Osteoblast (primary cell): ENCODE data around the gene LRCOL1. TPM values are rescaled to one million over a fixed set of nuclear protein-coding genes. Genes with fewer than 3 reads are reported as not detected.

Experiments used
- DNase-seq: peaks from one replicate; pipeline ENCODE4 v3.0.0; 2011; ENCODE audit warnings: low spot score, mixed read lengths; ENCODE audit not compliant: insufficient read length; ENCODE audit errors: missing footprints
- H2AFZ ChIP-seq: 2 replicates; pipeline ENCODE4 v1.6.0; 2011; ENCODE audit warnings: mild to moderate bottlenecking, low read length
- H3K27ac ChIP-seq: 2 replicates; pipeline ENCODE4 v1.5.1; 2011; ENCODE audit warnings: mild to moderate bottlenecking, low read depth, low read length, moderate library complexity
- H3K27me3 ChIP-seq: 2 replicates; pipeline ENCODE4 v1.6.0; 2012; ENCODE audit warnings: mild to moderate bottlenecking, control low read depth, inconsistent platforms, low read length, moderate library complexity; ENCODE audit not compliant: insufficient read depth
- H3K36me3 ChIP-seq: 2 replicates; pipeline ENCODE4 v1.5.1; 2011; ENCODE audit warnings: mild to moderate bottlenecking, low read length, control low read depth, moderate library complexity; ENCODE audit not compliant: insufficient read depth
- H3K4me1 ChIP-seq: 2 replicates; pipeline ENCODE4 v1.5.1; 2011; ENCODE audit warnings: mild to moderate bottlenecking, low read length, control low read depth, moderate library complexity; ENCODE audit not compliant: insufficient read depth
- H3K4me2 ChIP-seq: 2 replicates; pipeline ENCODE4 v1.6.0; 2011; ENCODE audit warnings: mild to moderate bottlenecking, low read length; ENCODE audit not compliant: insufficient read depth
- H3K4me3 ChIP-seq: fragments of 200-600 bp; sonication (generic); 3 replicates; pipeline ENCODE4 v1.5.1; 2012; ENCODE audit warnings: mild to moderate bottlenecking, low read length, inconsistent platforms; ENCODE audit not compliant: insufficient read depth
- H3K79me2 ChIP-seq: 2 replicates; pipeline ENCODE4 v1.6.0; 2012; ENCODE audit warnings: mild to moderate bottlenecking, low read length, control low read depth, inconsistent platforms; ENCODE audit not compliant: insufficient read depth
- H3K9me3 ChIP-seq: 2 replicates; pipeline ENCODE4 v1.5.1; 2011; ENCODE audit warnings: low read depth, low read length, control low read depth
- H4K20me1 ChIP-seq: 2 replicates; pipeline ENCODE4 v1.6.0; 2012; ENCODE audit warnings: mild to moderate bottlenecking, low read length, control low read depth; ENCODE audit not compliant: insufficient read depth
- CTCF ChIP-seq: IDR thresholded peaks from 2 replicates; pipeline ENCODE4 v1.5.1; 2011; ENCODE audit warnings: mild to moderate bottlenecking, low read depth, low read length, moderate library complexity; ENCODE audit errors: extremely low read depth
- total RNA-seq: library from RNA; depleted of rRNA; stranded (reverse); fragments of >200 nt; gene quantifications from 2 replicates; pipeline ENCODE4 v1.2.3, GENCODE V29; 2012

LRCOL1 gene
- total RNA-seq, 1 donor, result not detected

- Histone ChIP-seq H3K36me3 (no peaks in the 10 kb centered on the region), H2AFZ (no peak overlapping the region), H4K20me1 (no peaks in the 10 kb centered on the region), H3K4me3 (no peak overlapping the region), H3K27me3 (peaks cover 66% of the 10 kb centered on the region), H3K79me2 (no peaks in the 10 kb centered on the region), H3K4me2 (no peak overlapping the region), H3K27ac (no peak overlapping the region), H3K9me3 (peaks cover 8% of the 10 kb centered on the region), H3K4me1 (peaks cover 8% of the 10 kb centered on the region)
- peak; percentile 99 for DNase-seq
- TF ChIP-seq CTCF, result peak; percentile 96
These were observed 4.6 kb upstream of the LRCOL1 start for GRCh38 chr12:132614861-132615578.

GRCh38 chr12:132614029-132614428 lies 3.6 kb upstream of the LRCOL1 start:
- no peaks in the 10 kb centered on the region for H3K36me3 ChIP-seq
- no peaks in the 10 kb centered on the region for H3K79me2 ChIP-seq
- no peak overlapping the region for H3K4me2 ChIP-seq
- DNase-seq, result no peak
- no peaks in the 10 kb centered on the region for H4K20me1 ChIP-seq
- peaks cover 8% of the 10 kb centered on the region for H3K9me3 ChIP-seq
- no peak overlapping the region for H3K4me3 ChIP-seq
- no peak overlapping the region for H2AFZ ChIP-seq
- no peak for TF ChIP-seq CTCF
- H3K27me3 ChIP-seq, result peaks cover 61% of the 10 kb centered on the region
- H3K27ac ChIP-seq, result no peak overlapping the region
- H3K4me1 ChIP-seq, result peaks cover 8% of the 10 kb centered on the region

GRCh38 chr12:132611620-132612019 lies 1.2 kb upstream of the LRCOL1 start:
- no peaks in the 10 kb centered on the region for H3K36me3 ChIP-seq
- H3K27ac ChIP-seq, result no peak overlapping the region
- DNase-seq, result peak; percentile 66
- TF ChIP-seq CTCF, result no peak
- H2AFZ ChIP-seq, result no peak overlapping the region
- H3K79me2 ChIP-seq, result no peaks in the 10 kb centered on the region
- H4K20me1 ChIP-seq, result no peaks in the 10 kb centered on the region
- H3K4me3 ChIP-seq, result no peak overlapping the region
- peaks cover 4% of the 10 kb centered on the region for H3K9me3 ChIP-seq
- H3K4me2 ChIP-seq, result no peak overlapping the region
- peaks cover 11% of the 10 kb centered on the region for H3K4me1 ChIP-seq
- peaks cover 66% of the 10 kb centered on the region for H3K27me3 ChIP-seq

- Histone ChIP-seq H3K36me3 (no peaks in the 10 kb centered on the region), H3K4me2 (peak overlapping the region; percentile 77), H3K4me1 (peaks cover 15% of the 10 kb centered on the region), H3K9me3 (peaks cover 4% of the 10 kb centered on the region), H3K4me3 (peak overlapping the region; percentile 50), H2AFZ (no peak overlapping the region), H3K79me2 (no peaks in the 10 kb centered on the region), H4K20me1 (no peaks in the 10 kb centered on the region), H3K27ac (no peak overlapping the region), H3K27me3 (peaks cover 67% of the 10 kb centered on the region)
- DNase-seq, result peak; percentile 68
- TF ChIP-seq CTCF, result no peak
These were observed 652 bp upstream of the LRCOL1 start for GRCh38 chr12:132610866-132611602.
